OCI-LY7 (cell line): Measurements from ENCODE around the gene TAF10. TPM values are rescaled to one million over a fixed set of nuclear protein-coding genes. Genes with fewer than 3 reads are reported as not detected.

Experiments used
- BruUV-seq: library from RNA; stranded (reverse); fragments of 400-500 nt; replicated peaks from 2 replicates; lab custom pipeline; 2021; lab: Mats Ljungman, UMichigan
- CTCF ChIA-PET: fragments of 300-600 bp; sonication (Branson Sonifier 250); formaldehyde crosslinking; loops from one replicate; lab custom pipeline; 2022; ENCODE audit warnings: antibody characterized with exemption; ENCODE audit not compliant: unreplicated experiment; lab: Charles Lee
- POLR2A ChIA-PET: fragments of 300-600 bp; sonication (Branson Sonifier 250); formaldehyde crosslinking; loops from one replicate; lab custom pipeline; 2022; ENCODE audit warnings: antibody characterized with exemption; lab: Charles Lee
- DNase-seq: peaks from one replicate; pipeline ENCODE4 v3.0.0-alpha.2; 2015; ENCODE audit warnings: low spot score
- H2AFZ ChIP-seq: fragments of 200-600 bp; sonication (generic), shearing (Covaris generic); 2 replicates; pipeline ENCODE4 v1.6.1; 2014; ENCODE audit warnings: mild to moderate bottlenecking, antibody characterized with exemption, low read length, moderate library complexity
- H3K27ac ChIP-seq: fragments of 200-600 bp; sonication (generic); 2 replicates; pipeline ENCODE4 v1.5.1; 2014; ENCODE audit warnings: mixed run types, low read depth, mild to moderate bottlenecking, moderate library complexity, low read length, inconsistent platforms; ENCODE audit not compliant: poor library complexity, severe bottlenecking
- H3K36me3 ChIP-seq: fragments of 200-600 bp; sonication (generic); 2 replicates; pipeline ENCODE4 v1.6.1; 2014; ENCODE audit warnings: mild to moderate bottlenecking, antibody characterized with exemption, low read length, moderate library complexity, mixed read lengths; ENCODE audit not compliant: insufficient read depth
- H3K4me1 ChIP-seq: fragments of 200-600 bp; sonication (generic); 2 replicates; pipeline ENCODE4 v1.5.1; 2014; ENCODE audit warnings: mild to moderate bottlenecking, low read length; ENCODE audit not compliant: insufficient read depth, poor library complexity, severe bottlenecking
- H3K4me2 ChIP-seq: fragments of 200-600 bp; sonication (generic); 2 replicates; pipeline ENCODE4 v1.6.1; 2014; ENCODE audit warnings: mild to moderate bottlenecking, low read length
- H3K4me3 ChIP-seq: fragments of 200-600 bp; sonication (generic); 2 replicates; pipeline ENCODE4 v1.5.1; 2014; ENCODE audit warnings: mild to moderate bottlenecking, low read depth, low read length; ENCODE audit not compliant: poor library complexity, severe bottlenecking
- H3K79me2 ChIP-seq: fragments of 200-600 bp; sonication (generic); 2 replicates; pipeline ENCODE4 v1.6.1; 2016; ENCODE audit warnings: low read depth, mild to moderate bottlenecking, low read length, moderate library complexity, mixed read lengths; ENCODE audit not compliant: insufficient read depth
- H3K9me2 ChIP-seq: fragments of 200-600 bp; sonication (generic); 2 replicates; pipeline ENCODE4 v1.6.1; 2016; ENCODE audit warnings: mild to moderate bottlenecking, low read length, mixed read lengths; ENCODE audit not compliant: insufficient read depth
- H3K9me3 ChIP-seq: fragments of 200-600 bp; sonication (generic); 2 replicates; pipeline ENCODE4 v1.6.1; 2014; ENCODE audit warnings: mild to moderate bottlenecking, mixed run types, low read length, mixed read lengths
- H4K20me1 ChIP-seq: fragments of 200-600 bp; sonication (generic); 2 replicates; pipeline ENCODE4 v1.6.1; 2014; ENCODE audit warnings: mild to moderate bottlenecking, antibody characterized with exemption, low read length, moderate library complexity, mixed read lengths; ENCODE audit not compliant: insufficient read depth
- CTCF ChIP-seq: fragments of 200-600 bp; sonication (generic); conservative IDR thresholded peaks from 2 replicates; pipeline ENCODE4 v1.5.1; 2014; ENCODE audit warnings: mild to moderate bottlenecking, antibody characterized with exemption, low read length, moderate library complexity, mixed read lengths
- EZH2phosphoT487 ChIP-seq: fragments of 200-600 bp; sonication (generic); IDR thresholded peaks from 2 replicates; pipeline ENCODE4 v1.6.1; 2018; ENCODE audit warnings: low read depth, borderline replicate concordance, mild to moderate bottlenecking, mixed run types, antibody characterized with exemption, low read length, moderate library complexity, mixed read lengths
- intact Hi-C: fragments of 100-400 bp; cut with micrococcal nuclease; formaldehyde crosslinking; loops from one replicate; pipeline ENCODE4 v1.10.0; 2022; ENCODE audit not compliant: unreplicated experiment
- total RNA-seq, 2 experiments: library from RNA; depleted of rRNA in 1 of 2; stranded (reverse); fragments of >200 nt in 1 of 2; shearing (Covaris generic) in 1 of 2; gene quantifications; 2 replicates each; pipeline ENCODE4 v1.2.3, GENCODE V29; 2014 to 2022

Gene TAF10
- total RNA-seq, 2 experiments from 2014 or later = 117 to 146 TPM

DNA sequence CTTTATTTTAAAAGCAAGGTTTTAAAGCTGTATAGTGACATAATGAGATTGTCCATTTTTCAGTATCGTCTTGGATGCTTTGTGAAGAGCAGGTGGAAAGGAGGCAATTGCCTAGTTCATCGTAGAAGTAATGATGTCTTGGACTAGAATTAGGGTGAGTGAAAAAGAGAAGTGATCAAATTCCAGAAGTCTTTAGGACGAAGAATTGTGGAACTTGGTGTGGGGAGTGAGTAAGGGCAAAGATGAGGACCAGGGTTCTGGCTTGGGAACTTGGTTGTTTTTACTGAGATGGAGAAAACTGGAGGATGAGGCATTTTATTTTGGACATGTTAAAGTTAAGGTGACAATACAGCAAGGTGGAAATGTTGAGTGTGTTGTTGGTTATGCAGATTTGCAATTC, 7.2 kb downstream of the TAF10 start:
- no peak for TF ChIP-seq EZH2phosphoT487
- no peak for TF ChIP-seq CTCF
- no peaks in the 10 kb centered on the region for H3K9me2 ChIP-seq
- peaks cover 58% of the 10 kb centered on the region for H3K36me3 ChIP-seq
- peaks cover 16% of the 10 kb centered on the region for H4K20me1 ChIP-seq
- BruUV-seq = TSS peak; percentile 45
- H3K4me2 ChIP-seq = peak overlapping the region; percentile 86
- no peaks in the 10 kb centered on the region for H3K9me3 ChIP-seq
- no peak for DNase-seq
- H3K4me1 ChIP-seq = peaks cover 47% of the 10 kb centered on the region
- ChIA-PET POLR2A (interaction anchor here (0.6 to 2.1 kb wide), 11 partner anchors 8 to 1263 kb away, joined by 3 to 19 read pairs (median 3); partner anchors contain the start of genes MRPL17, TAF10 and TPP1), CTCF (interaction anchor here (0.5 to 1.1 kb wide), 9 partner anchors 8 to 226 kb away, joined by 3 to 7 read pairs (median 3); partner anchors contain the start of gene MRPL17)
- H3K79me2 ChIP-seq = peaks cover 58% of the 10 kb centered on the region
- peak overlapping the region; percentile 83; the same call in 1 of the 2 replicates for H2AFZ ChIP-seq
- H3K4me3 ChIP-seq = peak overlapping the region; percentile 91
- intact Hi-C loops = loop anchor here (1.0 to 5.0 kb wide), 3 partner anchors 79 to 323 kb away; partner anchors contain the start of genes ARFIP2, MRPL17, TIMM10B and ZNF215
- H3K27ac ChIP-seq = peak overlapping the region; percentile 67

DNA sequence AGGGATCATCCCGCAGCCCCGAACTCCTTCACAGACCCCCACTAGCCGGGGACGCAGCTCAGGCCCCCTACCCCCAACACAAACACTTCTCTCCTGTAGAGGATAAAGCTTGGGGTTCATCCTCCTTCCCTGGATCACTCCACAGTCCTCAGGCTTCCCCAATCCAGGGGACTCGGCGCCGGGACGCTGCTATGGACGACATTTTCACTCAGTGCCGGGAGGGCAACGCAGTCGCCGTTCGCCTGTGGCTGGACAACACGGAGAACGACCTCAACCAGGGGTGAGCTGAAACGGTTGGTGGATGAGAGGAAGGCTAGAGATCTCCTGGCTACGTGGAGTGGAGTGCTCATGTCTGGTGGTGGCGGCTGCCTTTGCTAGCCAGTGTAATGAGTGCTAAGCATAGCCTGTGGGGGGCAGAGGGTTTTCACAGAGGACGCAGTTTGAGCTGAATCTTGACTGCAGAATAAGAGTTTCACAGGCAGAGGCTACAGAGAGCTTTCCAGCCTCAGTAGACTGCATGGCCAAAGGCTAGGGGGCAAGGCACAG, 7.9 kb downstream of the TAF10 start:
- Histone ChIP-seq H3K4me3 (peak overlapping the region; percentile 91), H3K9me3 (no peaks in the 10 kb centered on the region), H3K4me1 (peaks cover 47% of the 10 kb centered on the region), H4K20me1 (peaks cover 16% of the 10 kb centered on the region), H3K9me2 (no peaks in the 10 kb centered on the region), H3K79me2 (peaks cover 58% of the 10 kb centered on the region), H3K27ac (peak overlapping the region; percentile 67), H3K36me3 (peaks cover 58% of the 10 kb centered on the region), H2AFZ (peak overlapping the region; percentile 83), H3K4me2 (peak overlapping the region; percentile 86)
- CTCF ChIA-PET = interaction anchor here (0.5 to 1.1 kb wide), 9 partner anchors 8 to 225 kb away, joined by 3 to 7 read pairs (median 3); partner anchors contain the start of gene MRPL17
- POLR2A ChIA-PET = interaction anchor here (0.6 to 2.1 kb wide), 10 partner anchors 8 to 904 kb away, joined by 3 to 19 read pairs (median 4); partner anchors contain the start of genes MRPL17, TAF10 and TPP1
- BruUV-seq = no TSS peak
- DNase-seq = peak; percentile 84
- intact Hi-C loops = loop anchor here (1.0 to 5.0 kb wide), 3 partner anchors 79 to 323 kb away; partner anchors contain the start of genes ARFIP2, MRPL17, TIMM10B and ZNF215
- TF ChIP-seq EZH2phosphoT487 (no peak), CTCF (peak; percentile 66)
